Activated T-cell treated with anti-CD3 and anti-CD28 coated beads, Interleukin-2, amount 50 U/mL, for 24 hours (primary cell): ENCODE measurements around the gene CIITA.

ENCODE experiments used
- DNase-seq: peaks from one replicate; pipeline ENCODE4 v3.0.0-alpha.2; 2020
- H3K27ac Mint-ChIP-seq: 2 replicates; pipeline ENCODE4 v1.8.0; 2020; ENCODE audit warnings: mild to moderate bottlenecking, mixed read lengths
- H3K27me3 Mint-ChIP-seq: 2 replicates; pipeline ENCODE4 v1.8.0; 2020; ENCODE audit warnings: mixed read lengths
- H3K36me3 Mint-ChIP-seq: 2 replicates; pipeline ENCODE4 v1.8.0; 2020; ENCODE audit warnings: low read depth, mixed read lengths
- H3K4me1 Mint-ChIP-seq: 2 replicates; pipeline ENCODE4 v1.8.0; 2020; ENCODE audit warnings: low read depth, mixed read lengths
- H3K4me3 Mint-ChIP-seq: 2 replicates; pipeline ENCODE4 v1.8.0; 2020; ENCODE audit warnings: mild to moderate bottlenecking, moderate library complexity, mixed read lengths
- H3K9me3 Mint-ChIP-seq: 2 replicates; pipeline ENCODE4 v1.8.0; 2020; ENCODE audit warnings: mixed read lengths

CIITA gene

DNA sequence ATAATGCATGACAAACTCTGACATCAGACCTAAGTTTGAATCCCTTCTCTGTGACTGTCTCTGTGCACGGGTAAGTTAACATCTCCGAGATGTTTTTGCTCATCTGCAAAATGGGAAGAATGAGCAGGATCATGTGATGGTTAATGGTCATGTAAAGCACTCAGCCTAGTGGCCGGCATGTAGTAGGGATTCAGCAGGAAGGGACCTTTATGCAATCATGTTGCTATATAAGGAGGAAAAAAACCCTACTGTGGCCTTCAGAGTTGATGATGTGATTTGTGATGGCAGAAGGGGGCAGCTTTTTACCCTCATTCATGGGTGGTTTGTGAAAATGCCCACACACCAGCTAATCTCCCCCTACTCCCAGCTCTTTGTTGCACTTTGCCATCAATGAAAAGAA, 91.5 kb downstream of the CIITA start:
- H3K27me3 Mint-ChIP-seq, result no peaks in the 10 kb centered on the region
- DNase-seq, result no peak
- peaks cover 81% of the 10 kb centered on the region for H3K4me1 Mint-ChIP-seq
- H3K27ac Mint-ChIP-seq, result no peak overlapping the region
- H3K9me3 Mint-ChIP-seq, result peaks cover 7% of the 10 kb centered on the region
- H3K4me3 Mint-ChIP-seq, result no peak overlapping the region
- H3K36me3 Mint-ChIP-seq, result peaks cover 91% of the 10 kb centered on the region

DNA sequence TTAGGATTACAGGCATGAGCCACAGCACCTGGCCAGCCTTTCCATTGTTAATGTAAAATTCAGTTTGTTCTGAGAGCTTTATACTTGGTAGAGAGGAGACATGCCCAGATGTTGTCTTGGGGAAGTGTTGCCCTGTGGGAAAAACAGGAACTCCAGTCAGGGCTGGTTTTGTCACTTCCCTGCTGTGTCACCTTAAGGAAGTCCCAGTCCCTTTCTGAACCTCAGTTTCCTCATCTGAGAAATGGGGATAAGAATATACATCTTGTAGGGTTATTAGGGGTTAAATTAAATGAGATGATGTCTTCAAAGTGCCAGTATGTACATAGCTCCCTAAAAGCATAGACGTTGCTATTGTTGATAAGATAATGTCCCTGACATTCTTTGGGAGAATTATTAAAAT, 92.6 kb downstream of the CIITA start:
- Mint-ChIP-seq H3K36me3 (peaks cover 91% of the 10 kb centered on the region), H3K4me1 (peaks cover 72% of the 10 kb centered on the region), H3K4me3 (no peak overlapping the region), H3K27ac (no peak overlapping the region), H3K9me3 (peaks cover 7% of the 10 kb centered on the region), H3K27me3 (no peaks in the 10 kb centered on the region)
- no peak for DNase-seq

- no peak overlapping the region for H3K4me3 Mint-ChIP-seq
- peaks cover 68% of the 10 kb centered on the region for H3K4me1 Mint-ChIP-seq
- DNase-seq, result no peak
- peaks cover 94% of the 10 kb centered on the region for H3K36me3 Mint-ChIP-seq
- H3K27ac Mint-ChIP-seq, result peak overlapping the region; percentile 79
- peaks cover 7% of the 10 kb centered on the region for H3K9me3 Mint-ChIP-seq
- no peaks in the 10 kb centered on the region for H3K27me3 Mint-ChIP-seq
These were observed 93.1 kb downstream of the CIITA start for GRCh38 chr16:10970065-10970464.

DNA sequence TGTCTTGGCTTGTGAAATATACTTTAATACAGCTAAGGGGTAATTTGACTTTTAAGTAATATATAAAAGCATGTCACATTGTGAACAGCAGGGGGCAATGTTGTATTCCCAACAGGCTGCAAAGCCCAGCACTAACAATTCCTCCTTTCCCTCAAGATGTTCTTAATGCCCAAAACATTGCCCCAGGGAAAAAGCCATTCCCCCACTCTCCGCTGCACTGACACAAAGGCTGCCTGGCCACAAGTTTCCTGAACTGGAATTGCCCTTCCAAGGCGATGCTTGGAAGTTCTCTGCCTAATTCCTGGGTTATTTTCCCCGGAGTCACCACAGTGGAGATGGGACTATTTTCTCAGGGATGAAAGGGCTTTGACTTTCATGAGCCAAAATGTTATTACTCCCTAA, 94.6 kb downstream of the CIITA start:
- Mint-ChIP-seq H3K4me3 (no peak overlapping the region), H3K4me1 (peaks cover 53% of the 10 kb centered on the region), H3K9me3 (no peaks in the 10 kb centered on the region), H3K27ac (peak overlapping the region; percentile 88), H3K27me3 (no peaks in the 10 kb centered on the region), H3K36me3 (peaks cover 88% of the 10 kb centered on the region)
- DNase-seq, result peak; percentile 50

GRCh38 chr16:10972108-10972818, 95.3 kb downstream of the CIITA start:
- DNase-seq, result no peak
- Mint-ChIP-seq H3K27ac (peak overlapping the region; percentile 88), H3K4me1 (peaks cover 46% of the 10 kb centered on the region), H3K36me3 (peaks cover 88% of the 10 kb centered on the region), H3K9me3 (no peaks in the 10 kb centered on the region), H3K4me3 (no peak overlapping the region), H3K27me3 (no peaks in the 10 kb centered on the region)

GRCh38 chr16:10972819-10973464, 95.9 kb downstream of the CIITA start:
- DNase-seq, result no peak
- H3K27me3 Mint-ChIP-seq, result no peaks in the 10 kb centered on the region
- H3K27ac Mint-ChIP-seq, result peak overlapping the region; percentile 78
- H3K36me3 Mint-ChIP-seq, result peaks cover 88% of the 10 kb centered on the region
- H3K4me3 Mint-ChIP-seq, result peak overlapping the region; percentile 6
- no peaks in the 10 kb centered on the region for H3K9me3 Mint-ChIP-seq
- H3K4me1 Mint-ChIP-seq, result peaks cover 46% of the 10 kb centered on the region

DNA sequence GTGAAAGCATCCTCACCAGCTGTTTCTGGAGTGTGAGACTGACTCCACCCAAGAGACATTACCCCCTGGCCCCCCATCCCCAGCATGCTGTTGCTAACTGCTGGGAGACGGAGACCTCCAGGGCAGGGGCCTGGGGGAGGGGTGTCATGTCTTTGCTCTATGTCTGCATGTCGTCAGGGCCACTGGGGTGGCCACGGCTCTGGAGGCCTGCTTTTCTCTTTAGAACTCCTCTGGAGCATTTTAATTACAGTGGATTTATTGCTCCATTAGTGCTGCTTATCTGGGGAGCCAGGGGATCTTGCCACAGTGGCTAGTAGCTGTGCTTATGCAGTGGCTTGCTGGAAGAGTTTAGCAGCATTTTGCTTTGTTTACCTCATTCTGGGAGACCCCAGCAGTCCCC, 99.6 kb downstream of the CIITA start:
- H3K4me3 Mint-ChIP-seq, result no peak overlapping the region
- H3K9me3 Mint-ChIP-seq, result no peaks in the 10 kb centered on the region
- H3K4me1 Mint-ChIP-seq, result peaks cover 29% of the 10 kb centered on the region
- H3K27me3 Mint-ChIP-seq, result no peaks in the 10 kb centered on the region
- peaks cover 92% of the 10 kb centered on the region for H3K36me3 Mint-ChIP-seq
- peak overlapping the region; percentile 67 for H3K27ac Mint-ChIP-seq
- no peak for DNase-seq

- DNase-seq, result no peak
- Mint-ChIP-seq H3K27me3 (no peaks in the 10 kb centered on the region), H3K36me3 (peaks cover 92% of the 10 kb centered on the region), H3K4me3 (no peak overlapping the region), H3K9me3 (no peaks in the 10 kb centered on the region), H3K27ac (peak overlapping the region; percentile 67), H3K4me1 (peaks cover 29% of the 10 kb centered on the region)
These were observed 101.1 kb downstream of the CIITA start for GRCh38 chr16:10978124-10978523.

- DNase-seq, result no peak
- H3K9me3 Mint-ChIP-seq, result no peaks in the 10 kb centered on the region
- H3K4me1 Mint-ChIP-seq, result peaks cover 32% of the 10 kb centered on the region
- no peaks in the 10 kb centered on the region for H3K27me3 Mint-ChIP-seq
- peak overlapping the region; percentile 67 for H3K27ac Mint-ChIP-seq
- peaks cover 92% of the 10 kb centered on the region for H3K36me3 Mint-ChIP-seq
- H3K4me3 Mint-ChIP-seq, result no peak overlapping the region
These were observed 102.0 kb downstream of the CIITA start for GRCh38 chr16:10978871-10979446.

GRCh38 chr16:10979717-10980601, 103.0 kb downstream of the CIITA start:
- Mint-ChIP-seq H3K4me1 (peaks cover 40% of the 10 kb centered on the region), H3K4me3 (peak overlapping the region; percentile 36), H3K27me3 (no peaks in the 10 kb centered on the region), H3K27ac (peak overlapping the region; percentile 18), H3K36me3 (peaks cover 91% of the 10 kb centered on the region), H3K9me3 (no peaks in the 10 kb centered on the region)
- DNase-seq, result no peak

DNA sequence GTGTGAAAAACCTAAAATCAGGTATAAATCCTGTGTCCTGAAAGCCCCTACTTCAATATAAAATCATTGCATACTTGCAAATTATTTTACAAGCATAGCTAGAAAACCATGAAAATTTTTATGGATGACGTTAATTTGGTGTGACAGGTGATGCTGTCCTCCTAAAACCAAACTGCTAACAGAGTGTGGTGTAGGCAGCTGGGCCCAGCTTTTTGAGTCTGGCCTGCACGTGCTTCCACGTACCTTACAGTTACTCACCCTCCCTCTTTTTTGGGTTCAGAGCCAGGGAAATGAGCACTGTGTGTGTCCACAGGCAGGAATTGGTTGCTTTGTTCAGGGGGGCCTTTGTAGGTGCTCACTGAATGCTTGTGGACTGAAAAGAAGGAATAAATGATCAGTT, 103.8 kb downstream of the CIITA start:
- Mint-ChIP-seq H3K4me1 (peaks cover 44% of the 10 kb centered on the region), H3K27ac (no peak overlapping the region), H3K4me3 (peak overlapping the region; percentile 36), H3K36me3 (peaks cover 89% of the 10 kb centered on the region), H3K9me3 (no peaks in the 10 kb centered on the region), H3K27me3 (no peaks in the 10 kb centered on the region)
- no peak for DNase-seq

DNA sequence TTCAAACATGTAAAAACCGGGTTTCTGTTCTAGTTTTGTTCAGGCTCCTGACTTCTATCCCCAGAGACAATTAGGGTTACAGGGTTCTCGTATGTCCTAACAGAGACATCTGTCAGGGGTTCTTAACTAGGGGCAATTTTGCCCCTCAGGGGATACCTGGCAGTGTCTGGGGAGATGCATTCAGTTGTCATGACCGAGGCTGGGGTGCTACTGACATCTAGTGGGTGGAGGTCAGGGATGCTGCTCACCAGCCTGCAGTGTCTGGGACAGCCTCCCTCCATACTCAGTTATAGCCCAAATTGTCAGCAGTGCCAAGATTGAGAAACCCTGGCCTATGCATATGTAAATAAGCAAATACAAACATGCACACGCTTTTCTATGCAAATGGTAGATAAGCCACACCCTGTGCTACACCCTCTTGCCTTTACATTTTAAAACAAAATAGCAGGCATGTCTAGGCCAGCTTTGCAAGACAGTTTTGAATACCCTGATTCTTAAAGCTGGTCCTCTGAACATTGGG, 104.8 kb downstream of the CIITA start:
- Mint-ChIP-seq H3K36me3 (peaks cover 89% of the 10 kb centered on the region), H3K9me3 (no peaks in the 10 kb centered on the region), H3K27ac (peak overlapping the region; percentile 88), H3K4me3 (peak overlapping the region; percentile 66), H3K4me1 (peaks cover 51% of the 10 kb centered on the region), H3K27me3 (no peaks in the 10 kb centered on the region)
- DNase-seq, result peak; percentile 60

- H3K27ac Mint-ChIP-seq, result peak overlapping the region; percentile 88
- H3K36me3 Mint-ChIP-seq, result peaks cover 85% of the 10 kb centered on the region
These were observed 105.6 kb downstream of the CIITA start for GRCh38 chr16:10982465-10983150.

GRCh38 chr16:10983159-10983558, 106.2 kb downstream of the CIITA start:
- H3K27me3 Mint-ChIP-seq, result no peaks in the 10 kb centered on the region
- H3K27ac Mint-ChIP-seq, result peak overlapping the region; percentile 88
- no peak for DNase-seq
- H3K4me1 Mint-ChIP-seq, result peaks cover 59% of the 10 kb centered on the region
- peaks cover 80% of the 10 kb centered on the region for H3K36me3 Mint-ChIP-seq
- H3K4me3 Mint-ChIP-seq, result peak overlapping the region; percentile 66
- no peaks in the 10 kb centered on the region for H3K9me3 Mint-ChIP-seq

More at GRCh38 chr16:10982465-10983150, 105.6 kb downstream of the CIITA start:
- peaks cover 57% of the 10 kb centered on the region for H3K4me1 Mint-ChIP-seq
- H3K4me3 Mint-ChIP-seq, result peak overlapping the region; percentile 66
- no peaks in the 10 kb centered on the region for H3K9me3 Mint-ChIP-seq
- no peaks in the 10 kb centered on the region for H3K27me3 Mint-ChIP-seq
- DNase-seq, result no peak
